K562 (cell line): ENCODE results near the gene SLC5A2. TPM values are rescaled to one million over a fixed set of nuclear protein-coding genes. Genes with fewer than 3 reads are reported as not detected.

Experiments used
- BCL6 ChIP-seq: fragments of 250-450 bp; sonication (Bioruptor Pico); IDR thresholded peaks from 2 replicates; pipeline ENCODE4 v1.4.0; 2020
- CBFA2T2 ChIP-seq: fragments of 450-650 bp; conservative IDR thresholded peaks from 2 replicates; pipeline ENCODE4 v1.6.1; 2017; ENCODE audit warnings: mild to moderate bottlenecking
- GMEB1 ChIP-seq: fragments of 250-450 bp; sonication (Bioruptor Pico); IDR thresholded peaks from 2 replicates; pipeline ENCODE4 v1.4.0; 2020; ENCODE audit warnings: mild to moderate bottlenecking
- HMGXB4 ChIP-seq: sonication (generic); formaldehyde crosslinking; IDR thresholded peaks from 2 replicates; pipeline ENCODE4 v1.8.1; 2023; ENCODE audit warnings: mild to moderate bottlenecking, missing genetic modification reagents
- KDM4B ChIP-seq, 2 experiments: fragments of 450-650 bp in 1 of 2; sonication (generic) in 1 of 2; IDR thresholded peaks; 2 replicates each; pipeline ENCODE4 v1.6.1; 2016 to 2017; ENCODE audit warnings: borderline replicate concordance in 2 of 2, antibody characterized with exemption in 1 of 2, low read depth in 1 of 2, mild to moderate bottlenecking in 1 of 2
- MYC ChIP-seq, 2 experiments: fragments of 250-450 bp in 1 of 2; sonication (Bioruptor Pico) in 1 of 2; IDR thresholded peaks; 2 replicates each; pipeline versions ENCODE4 v1.5.1 to v1.6.1; 2012 to 2021; ENCODE audit warnings: low read depth in 2 of 2, borderline replicate concordance in 1 of 2, improper control_type of control experiment in 1 of 2, low read length in 1 of 2, mild to moderate bottlenecking in 1 of 2, moderate library complexity in 1 of 2
- NKRF ChIP-seq: fragments of 450-650 bp; IDR thresholded peaks from 2 replicates; pipeline ENCODE4 v1.6.1; 2016; ENCODE audit warnings: borderline replicate concordance
- PCBP1 ChIP-seq: fragments of 200-400 bp; formaldehyde crosslinking; IDR thresholded peaks from 2 replicates; pipeline ENCODE4 v1.6.1; 2018; ENCODE audit warnings: mild to moderate bottlenecking, low read depth, low read length; ENCODE audit not compliant: poor library complexity, severe bottlenecking
- PKNOX1 ChIP-seq: fragments of 450-650 bp; IDR thresholded peaks from 2 replicates; pipeline ENCODE4 v1.6.1; 2016
- SIRT6 ChIP-seq: IDR thresholded peaks from one replicate; pipeline ENCODE4 v1.6.1; 2012; ENCODE audit warnings: low read depth, mild to moderate bottlenecking, control low read depth, inconsistent platforms, low read length, moderate library complexity
- STAT6 ChIP-seq: sonication (generic); formaldehyde crosslinking; IDR thresholded peaks from 2 replicates; pipeline ENCODE4 v1.8.1; 2023; ENCODE audit warnings: mild to moderate bottlenecking, missing genetic modification reagents
- TAL1 ChIP-seq: fragments of 450-650 bp; IDR thresholded peaks from 2 replicates; pipeline ENCODE4 v1.6.1; 2016; ENCODE audit warnings: mild to moderate bottlenecking
- TBP ChIP-seq: optimal IDR thresholded peaks from 2 replicates; pipeline ENCODE3; 2011; ENCODE audit warnings: low read depth, low read length, improper control_type of control experiment
- ZBTB8A ChIP-seq: fragments of 450-650 bp; IDR thresholded peaks from 2 replicates; pipeline ENCODE4 v1.6.1; 2018; ENCODE audit warnings: mild to moderate bottlenecking, moderate library complexity; ENCODE audit not compliant: partially characterized antibody
- ZC3H8 ChIP-seq: fragments of 450-650 bp; IDR thresholded peaks from 2 replicates; pipeline ENCODE4 v1.6.1; 2017
- ZFX ChIP-seq: sonication (generic); formaldehyde crosslinking; IDR thresholded peaks from 2 replicates; pipeline ENCODE4 v1.8.0; 2022; ENCODE audit warnings: mild to moderate bottlenecking, missing genetic modification reagents, moderate library complexity
- ZNF589 ChIP-seq: fragments of 200-800 bp; sonication (Bioruptor generic); IDR thresholded peaks from 2 replicates; pipeline ENCODE4 v1.6.1; 2016; ENCODE audit warnings: low read depth, missing genetic modification characterization, missing compliant biosample characterization
- polyA plus RNA-seq, 8 experiments: library from polyadenylated mRNA; depleted of rRNA in 4 of 8; stranded (reverse) in 5 of 8; unstranded in 3 of 8; fragments of >200 nt; fragmentation: Nextera tagmentation in 2 of 8; fragmentation: Illumina TruSeq in 1 of 8; extraction: Ambion mirVana in 2 of 8; extraction: Trizol in 1 of 8; gene quantifications; 2 replicates each; pipeline versions ENCODE4 v1.2.1 to v1.2.3, GENCODE V29; 2011 to 2014; ENCODE audit warnings: inconsistent platforms in 1 of 8, missing spikeins in 1 of 8
- total RNA-seq, 7 experiments: library from RNA; depleted of rRNA in 6 of 7; stranded (reverse); fragments of >200 nt in 6 of 7; fragmentation: Illumina TruSeq in 2 of 7; extraction: Trizol in 2 of 7; gene quantifications; 2 replicates each; pipeline versions ENCODE4 v1.2.1 to v1.2.3, GENCODE V29; 2011 to 2021; ENCODE audit warnings: low replicate concordance in 1 of 7

SLC5A2 gene
- total and polyA plus RNA-seq, 9 of the 15 experiments (the other 6 are each of a cell fraction or from before 2014, with no cell fraction given) = 0.07 to 2.7 (median 2.2) TPM; not detected in 6

GRCh38 chr16:31477220-31478216 is 5.4 kb upstream of the SLC5A2 start (continued):
- no peak for TF ChIP-seq ZNF589 (CRISPR knock-in tag)
- no peak for TF ChIP-seq KDM4B (IDR thresholded peaks at IDR 0.05; ENCODE audit: borderline replicate concordance in 2 of 2, low read depth in 1 of 2)
- no peak for TF ChIP-seq ZBTB8A
- no peak for TF ChIP-seq HMGXB4 (CRISPR knock-in tag)
- no peak for TF ChIP-seq PCBP1
- peak; percentile 52; the same call in 1 of the 2 replicates for TF ChIP-seq MYC (IDR thresholded peaks at IDR 0.05; ENCODE audit: low read depth, low read length)
- TF ChIP-seq MYC (CRISPR knock-in tag; IDR thresholded peaks at IDR 0.05; ENCODE audit: borderline replicate concordance, low read depth) = peak; percentile 89; the same call in 1 of the 2 replicates
- TF ChIP-seq BCL6 (CRISPR knock-in tag) = no peak
- TF ChIP-seq ZC3H8 = no peak
- no peak for TF ChIP-seq STAT6 (CRISPR knock-in tag)
- TF ChIP-seq ZFX (CRISPR knock-in tag) = peak; percentile 63
- no peak for TF ChIP-seq CBFA2T2
- peak; percentile 51; the same call in 1 of the 2 replicates for TF ChIP-seq GMEB1 (CRISPR knock-in tag)
- peak; percentile 30 for TF ChIP-seq PKNOX1
- TF ChIP-seq SIRT6 = no peak
- no peak for TF ChIP-seq NKRF
- TF ChIP-seq TBP = peak; percentile 50
- no peak for TF ChIP-seq TAL1
